Endothelial cell of umbilical vein (primary cell): ENCODE measurements around the gene PRUNE1. TPM values are rescaled to one million over a fixed set of nuclear protein-coding genes. Genes with fewer than 3 reads are reported as not detected.

ENCODE experiments used
- BruUV-seq: library from RNA; stranded (reverse); fragments of 400-500 nt; replicated peaks from 2 replicates; lab custom pipeline; 2021; lab: Mats Ljungman, UMichigan
- CTCF ChIA-PET: fragments of 300-600, 350-600 bp; sonication (Branson Sonifier 250); formaldehyde crosslinking; loops from one replicate; lab custom pipeline; 2021; ENCODE audit warnings: antibody characterized with exemption, inconsistent platforms; lab: Charles Lee
- POLR2A ChIA-PET: fragments of 300-600, 350-600 bp; sonication (Branson Sonifier 250); formaldehyde crosslinking; loops from one replicate; lab custom pipeline; 2021; ENCODE audit warnings: antibody characterized with exemption, inconsistent platforms; lab: Charles Lee
- DNase-seq: peaks from one replicate; pipeline ENCODE4 v3.0.0-alpha.2; 2011; ENCODE audit warnings: low read depth, low spot score
- FAIRE-seq: peaks from 2 replicates; lab custom pipeline; 2011; peaks lifted over from hg19 to GRCh38; lab: Jason Lieb, UNC
- H2AFZ ChIP-seq: 2 replicates; pipeline ENCODE4 v1.6.0; 2012; ENCODE audit warnings: low read depth, low read length, control low read depth, inconsistent platforms
- H3K27ac ChIP-seq: 2 replicates; pipeline ENCODE4 v1.5.1; 2011; ENCODE audit warnings: low read depth, mild to moderate bottlenecking, control low read depth, low read length, moderate library complexity; ENCODE audit not compliant: insufficient read depth
- H3K27me3 ChIP-seq, 2 experiments: 2 replicates each; pipeline versions ENCODE4 v1.6.0 to v1.6.1; 2011; ENCODE audit warnings: low read length in 2 of 2, mixed read lengths in 1 of 2; ENCODE audit not compliant: control insufficient read depth in 2 of 2, insufficient read depth in 2 of 2
- H3K36me3 ChIP-seq, 2 experiments: 2 replicates in 1 of 2; 3 replicates in 1 of 2; pipeline ENCODE4 v1.5.1; 2011; ENCODE audit warnings: low read length in 2 of 2, mild to moderate bottlenecking in 1 of 2, moderate library complexity in 1 of 2; ENCODE audit not compliant: control insufficient read depth in 2 of 2, insufficient read depth in 2 of 2; ENCODE audit errors: extremely low read depth in 1 of 2
- H3K4me1 ChIP-seq: 3 replicates; pipeline ENCODE4 v1.5.1; 2011; ENCODE audit warnings: mild to moderate bottlenecking, low read length; ENCODE audit not compliant: control insufficient read depth, insufficient read depth; ENCODE audit errors: extremely low read depth
- H3K4me2 ChIP-seq: 2 replicates; pipeline ENCODE4 v1.6.1; 2011; ENCODE audit warnings: low read length, control low read depth, mixed read lengths; ENCODE audit not compliant: insufficient read depth
- H3K4me3 ChIP-seq, 3 experiments: fragments of 200-600 bp in 1 of 3; sonication (generic), shearing (Covaris generic) in 1 of 3; replicated peaks in 1 of 3; 2 replicates each; pipeline ENCODE4 v1.5.1; 2011 to 2016; ENCODE audit warnings: control low read depth in 3 of 3, low read length in 3 of 3, mild to moderate bottlenecking in 2 of 3, inconsistent platforms in 1 of 3, low read depth in 1 of 3, moderate library complexity in 1 of 3; ENCODE audit not compliant: insufficient read depth in 1 of 3
- H3K79me2 ChIP-seq: 2 replicates; pipeline ENCODE4 v1.6.0; 2012; ENCODE audit warnings: low read length, inconsistent platforms; ENCODE audit not compliant: control insufficient read depth, insufficient read depth
- H3K9ac ChIP-seq: replicated peaks from 2 replicates; pipeline ENCODE3; 2011; ENCODE audit warnings: low read length, control low read depth; ENCODE audit not compliant: insufficient read depth; ENCODE audit errors: extremely low read depth
- H3K9me1 ChIP-seq: replicated peaks from 3 replicates; pipeline ENCODE4 v1.6.0; 2011; ENCODE audit warnings: mild to moderate bottlenecking, low read length; ENCODE audit not compliant: control insufficient read depth, insufficient read depth; ENCODE audit errors: extremely low read depth
- H3K9me3 ChIP-seq: replicated peaks from 2 replicates; pipeline ENCODE4 v1.5.1; 2012; ENCODE audit warnings: low read length, inconsistent platforms; ENCODE audit not compliant: control insufficient read depth, insufficient read depth
- H4K20me1 ChIP-seq: replicated peaks from 2 replicates; pipeline ENCODE3; 2011; ENCODE audit warnings: mild to moderate bottlenecking, low read length; ENCODE audit not compliant: control insufficient read depth, insufficient read depth; ENCODE audit errors: extremely low read depth
- CTCF ChIP-seq, 2 donors: IDR thresholded peaks; 1 replicate in 1 of 2; 2 replicates in 1 of 2; pipeline ENCODE4 v1.5.1; 2011; ENCODE audit warnings: low read length in 2 of 2, mild to moderate bottlenecking in 2 of 2, moderate library complexity in 2 of 2, control low read depth in 1 of 2, inconsistent platforms in 1 of 2, low read depth in 1 of 2; ENCODE audit not compliant: insufficient read depth in 1 of 2; ENCODE audit errors: extremely low read depth in 1 of 2
- EZH2 ChIP-seq: IDR thresholded peaks from 2 replicates; pipeline ENCODE4 v1.6.1; 2012; ENCODE audit warnings: borderline replicate concordance, low read depth, mild to moderate bottlenecking, moderate library complexity, low read length, inconsistent platforms; ENCODE audit not compliant: severe bottlenecking
- FOS ChIP-seq: IDR thresholded peaks from 2 replicates; pipeline ENCODE4 v1.6.1; 2011; ENCODE audit warnings: mild to moderate bottlenecking, low read length, moderate library complexity, borderline replicate concordance; ENCODE audit not compliant: insufficient read depth
- GATA2 ChIP-seq: IDR thresholded peaks from 2 replicates; pipeline ENCODE4 v1.7.0; 2011; ENCODE audit warnings: low read depth, mild to moderate bottlenecking, moderate library complexity, mixed read lengths, low read length; ENCODE audit not compliant: insufficient read length, insufficient read depth
- JUN ChIP-seq: IDR thresholded peaks from 2 replicates; pipeline ENCODE4 v1.6.1; 2011; ENCODE audit warnings: borderline replicate concordance, low read depth; ENCODE audit not compliant: insufficient read length, insufficient read depth
- MYC ChIP-seq: IDR thresholded peaks from one replicate; pipeline ENCODE4 v1.6.1; 2011; ENCODE audit warnings: mild to moderate bottlenecking, low read depth, low read length
- POLR2A ChIP-seq: IDR thresholded peaks from 2 replicates; pipeline ENCODE4 v1.6.1; 2012; ENCODE audit warnings: low read depth, mild to moderate bottlenecking, control low read depth, low read length
- POLR2AphosphoS5 ChIP-seq: IDR thresholded peaks from 2 replicates; pipeline ENCODE4 v1.6.1; 2012; ENCODE audit warnings: low read depth, mild to moderate bottlenecking, control low read depth, low read length, moderate library complexity; ENCODE audit not compliant: insufficient read depth
- dilution Hi-C: fragments of 300-500 bp; cut with MboI; formaldehyde crosslinking; loops from one replicate; pipeline ENCODE4 v1.15.0; 2019; ENCODE audit warnings: low sequenced_read_pairs; ENCODE audit not compliant: extremely low pct_ligation_motif_present
- intact Hi-C: fragments of 100-400 bp; cut with micrococcal nuclease; formaldehyde crosslinking; loops from one replicate; pipeline ENCODE4 v1.10.0; 2022
- polyA plus RNA-seq, 4 experiments: library from polyadenylated mRNA; depleted of rRNA in 3 of 4; stranded (reverse) in 3 of 4; unstranded in 1 of 4; fragments of >200 nt; gene quantifications; 2 replicates each; pipeline versions ENCODE4 v1.2.1 to v1.2.3, GENCODE V29; 2011 to 2012; ENCODE audit warnings: missing spikeins in 1 of 4
- total RNA-seq: library from RNA; stranded (reverse); gene quantifications from 2 replicates; pipeline ENCODE4 v1.2.3, GENCODE V29; 2021
- TF ChIP-seq, protein P1 (sequence below): IDR thresholded peaks from 2 replicates; pipeline ENCODE4 v1.6.1; 2011; ENCODE audit not compliant: insufficient read depth, insufficient read length

PRUNE1 gene
- total and polyA plus RNA-seq, 2 donors (not counting 3 experiments of a cell fraction or from before 2014, with no cell fraction given): 8.6 to 17.5 TPM

GRCh38 chr1:150963321-150964163 is 44.7 kb upstream of the PRUNE1 start:
- Histone ChIP-seq H3K9ac (no peak overlapping the region), H3K9me3 (no peaks in the 10 kb centered on the region), H2AFZ (no peak overlapping the region), H3K4me2 (no peak overlapping the region), H3K79me2 (peaks cover 4% of the 10 kb centered on the region), H4K20me1 (no peaks in the 10 kb centered on the region), H3K27me3 (no peaks in the 10 kb centered on the region), H3K36me3 (peaks cover 26 to 46% of the 10 kb centered on the region in 2 experiments), H3K4me3 (no peak overlapping the region), H3K27ac (no peak overlapping the region), H3K4me1 (peaks cover 3% of the 10 kb centered on the region), H3K9me1 (no peaks in the 10 kb centered on the region)
- DNase-seq (no peak), FAIRE-seq (no peak)
- ChIA-PET CTCF (interaction anchor here (0.8 to 2.5 kb wide), 4 partner anchors 11 to 43 kb away, joined by 5 to 11 read pairs (median 8); partner anchors contain the start of genes CERS2 and MINDY1), POLR2A (no interaction called here)
- intact Hi-C loops: loop anchor here (2.0 kb wide), 1 partner anchor 13 kb away; no protein-coding TSS in a partner anchor
- dilution Hi-C loops: no loop called here
- no peak for TF ChIP-seq MYC
- no peak for TF ChIP-seq POLR2AphosphoS5
- TF ChIP-seq FOS: no peak
- no TSS peak for BruUV-seq

DNA sequence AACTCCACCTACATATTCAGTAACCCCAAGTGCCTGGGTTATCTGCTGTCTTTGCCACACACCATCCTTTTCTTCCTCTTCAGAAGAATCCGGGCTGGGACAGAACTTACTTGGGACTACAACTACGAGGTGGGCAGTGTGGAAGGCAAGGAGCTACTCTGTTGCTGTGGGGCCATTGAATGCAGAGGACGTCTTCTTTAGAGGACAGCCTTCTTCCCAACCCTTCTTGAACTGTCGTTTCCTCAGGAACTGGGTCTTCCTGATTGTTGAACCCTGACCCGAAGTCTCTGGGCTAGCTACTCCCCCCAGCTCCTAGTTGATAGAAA is 44.1 kb upstream of the PRUNE1 start:
- intact Hi-C loops (loop anchor here (2.0 kb wide), 1 partner anchor 13 kb away; no protein-coding TSS in a partner anchor), dilution Hi-C loops (no loop called here)
- TSS peak; percentile 52 for BruUV-seq
- Histone ChIP-seq H3K79me2 (peaks cover 10% of the 10 kb centered on the region), H3K27me3 (no peaks in the 10 kb centered on the region), H3K4me1 (peaks cover 3% of the 10 kb centered on the region), H3K4me3 (no peak overlapping the region), H3K9me3 (no peaks in the 10 kb centered on the region), H3K9me1 (no peaks in the 10 kb centered on the region), H3K9ac (no peak overlapping the region), H3K36me3 (peaks cover 27 to 46% of the 10 kb centered on the region in 2 experiments), H3K27ac (no peak overlapping the region), H4K20me1 (no peaks in the 10 kb centered on the region), H2AFZ (no peak overlapping the region), H3K4me2 (no peak overlapping the region)
- ChIA-PET POLR2A (no interaction called here), CTCF (interaction anchor here (1.7 to 2.5 kb wide), 2 partner anchors 10 to 42 kb away, joined by 6 to 9 read pairs; partner anchors contain the start of genes CERS2 and MINDY1)
- peak; percentile 15 for FAIRE-seq
- no peak for DNase-seq
- no peak for TF ChIP-seq JUN
- no peak for TF ChIP-seq EZH2
- no peak for TF ChIP-seq POLR2AphosphoS5
- TF ChIP-seq, protein P1, sequence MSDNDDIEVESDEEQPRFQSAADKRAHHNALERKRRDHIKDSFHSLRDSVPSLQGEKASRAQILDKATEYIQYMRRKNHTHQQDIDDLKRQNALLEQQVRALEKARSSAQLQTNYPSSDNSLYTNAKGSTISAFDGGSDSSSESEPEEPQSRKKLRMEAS: no peak
- no peak for TF ChIP-seq GATA2
- no peak for TF ChIP-seq CTCF (IDR thresholded peaks at IDR 0.05; ENCODE audit: extremely low read depth in 1 of 2, insufficient read depth in 1 of 2, low read depth in 1 of 2, low read length in 2 of 2)
- no peak for TF ChIP-seq MYC
- no peak for TF ChIP-seq FOS
- TF ChIP-seq POLR2A: no peak
